Measurements from ENCODE around the gene BANF2.

- TF ChIP-seq CTCF (IDR thresholded peaks at IDR 0.05) (no peak), POLR2A (IDR thresholded peaks at IDR 0.05) (no peak), EP300 (IDR thresholded peaks at IDR 0.05) (no peak)
Observed at GRCh38 chr20:17716331-17716730, 16.6 kb downstream of the BANF2 start.

Measured in ovary (tissue), 3 donors.